ENCODE measurements around the gene PFDN6.

PFDN6 gene

DNA sequence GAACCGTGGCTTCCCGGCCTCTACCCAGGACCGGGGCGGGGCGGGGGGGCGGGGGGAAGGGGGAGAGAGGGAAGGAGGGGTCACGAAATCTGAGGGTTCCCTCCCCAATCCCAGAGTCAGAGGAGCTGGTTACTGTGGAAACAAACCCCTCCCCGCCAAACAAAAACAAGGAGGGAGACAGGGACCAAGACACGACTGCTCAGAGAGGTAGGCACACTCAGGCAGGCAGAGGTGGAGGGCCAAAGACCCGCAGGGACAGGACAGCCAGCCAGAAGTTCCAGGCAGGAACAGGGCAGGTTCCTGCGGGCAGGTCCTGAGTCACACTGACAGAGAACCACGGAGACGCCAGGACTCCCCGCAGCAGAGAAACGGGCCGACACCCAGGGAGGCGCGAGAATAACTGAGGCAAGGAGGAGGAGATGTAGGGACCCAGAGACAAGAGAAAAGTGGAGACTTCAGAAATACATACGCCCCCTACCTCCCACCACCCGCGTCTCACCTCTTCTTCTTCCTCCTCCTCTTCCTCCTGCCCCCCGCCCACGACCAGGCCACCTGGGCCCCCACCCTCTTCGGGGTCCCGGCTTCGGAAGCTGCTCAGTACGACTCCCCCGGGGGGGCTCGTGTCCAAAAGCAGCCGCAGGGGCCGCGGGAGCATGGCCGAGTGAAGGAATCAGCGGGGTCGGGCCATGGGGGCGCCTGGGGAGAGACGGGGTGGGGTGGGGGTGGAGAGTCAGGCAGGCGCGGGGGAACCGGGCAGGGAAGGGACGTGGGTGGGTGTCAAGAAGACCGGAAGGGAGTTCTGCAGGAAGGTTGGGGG is 8.8 kb downstream of the PFDN6 start:
- peak; percentile 54 for ATAC-seq
- H3K27ac Mint-ChIP-seq, result peak overlapping the region; percentile 94
- no peaks in the 10 kb centered on the region for H3K9me3 Mint-ChIP-seq
- no peaks in the 10 kb centered on the region for H3K27me3 Mint-ChIP-seq
- peaks cover 35% of the 10 kb centered on the region for H3K36me3 Mint-ChIP-seq
- peaks cover 51% of the 10 kb centered on the region for H3K4me1 Mint-ChIP-seq
- H3K4me3 Mint-ChIP-seq, result peak overlapping the region; percentile 99

DNA sequence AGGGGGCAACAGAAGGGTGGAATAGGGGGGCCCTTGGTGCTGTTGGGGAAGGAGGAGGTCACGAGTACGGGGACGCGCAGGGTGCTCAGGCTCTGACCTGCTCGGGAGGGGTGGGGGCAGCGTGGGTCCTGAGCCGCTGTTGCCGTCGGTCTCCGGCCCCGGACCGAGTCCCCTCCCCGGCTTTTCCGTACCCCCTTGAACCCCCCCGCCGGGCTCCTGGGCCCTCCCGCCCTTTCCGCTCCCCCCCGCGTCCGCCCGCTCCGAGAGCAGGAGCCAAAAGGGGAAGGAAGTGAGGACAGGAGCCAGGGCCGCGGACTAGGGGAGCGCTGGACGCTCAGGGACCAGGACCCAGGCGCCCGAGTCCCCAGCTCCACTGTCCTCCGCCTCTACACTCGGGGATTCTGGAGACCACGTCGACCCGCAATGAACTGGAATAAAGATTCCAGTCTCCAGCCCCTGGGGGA is 9.4 kb downstream of the PFDN6 start, which contains the start of gene RGL2:
Gene RGL2, minus strand, starts transcription at position 170 of the 464 bp plus-strand sequence. CDS start 332 bp downstream, outside the sequence.
- H3K36me3 Mint-ChIP-seq, result peaks cover 41% of the 10 kb centered on the region
- peak within 1 kb of the TSS; percentile 94 for H3K27ac Mint-ChIP-seq
- peak within 1 kb of the TSS; percentile 99 for H3K4me3 Mint-ChIP-seq
- no peaks in the 10 kb centered on the region for H3K27me3 Mint-ChIP-seq
- H3K4me1 Mint-ChIP-seq, result peaks cover 56% of the 10 kb centered on the region
- no peaks in the 10 kb centered on the region for H3K9me3 Mint-ChIP-seq
- ATAC-seq, result peak; percentile 67

DNA sequence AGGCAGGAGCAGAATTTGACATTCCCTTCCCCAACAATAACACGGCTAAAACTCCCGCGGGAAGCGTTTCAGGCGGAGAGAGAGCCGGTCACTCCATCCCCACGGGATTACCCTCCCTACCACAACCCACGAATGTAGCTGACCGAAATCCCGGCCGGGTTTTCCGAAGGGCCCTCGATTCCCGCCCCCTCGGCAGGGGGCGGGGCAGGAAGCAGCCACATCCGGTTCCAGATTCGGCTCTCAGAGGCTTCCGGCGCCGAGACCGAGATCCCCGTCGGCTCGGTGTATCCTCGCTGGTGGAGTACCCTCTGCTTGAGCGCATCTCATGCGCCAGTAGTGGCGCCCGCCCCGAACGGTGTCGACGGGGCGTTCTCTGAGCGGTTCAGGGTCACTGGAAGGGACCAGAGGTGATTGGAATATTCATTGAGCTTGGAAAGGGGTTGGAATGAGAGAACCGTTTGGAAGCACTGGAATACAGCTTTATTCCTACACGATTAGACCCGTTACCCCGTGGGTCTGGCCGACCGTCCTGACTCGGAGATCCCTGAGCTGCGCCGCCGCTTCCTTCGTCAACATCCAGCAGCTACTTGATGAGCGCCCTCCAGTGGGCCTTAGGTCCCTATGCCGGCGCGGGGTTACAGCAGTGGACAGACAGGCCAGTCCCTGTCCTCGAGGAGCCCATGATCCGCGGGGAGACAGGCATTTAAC is 10.0 kb downstream of the PFDN6 start:
- peak; percentile 87 for ATAC-seq
- H3K27me3 Mint-ChIP-seq, result no peaks in the 10 kb centered on the region
- H3K27ac Mint-ChIP-seq, result peak overlapping the region; percentile 94
- peak overlapping the region; percentile 99 for H3K4me3 Mint-ChIP-seq
- H3K4me1 Mint-ChIP-seq, result peaks cover 62% of the 10 kb centered on the region
- H3K9me3 Mint-ChIP-seq, result no peaks in the 10 kb centered on the region
- H3K36me3 Mint-ChIP-seq, result peaks cover 46% of the 10 kb centered on the region

DNA sequence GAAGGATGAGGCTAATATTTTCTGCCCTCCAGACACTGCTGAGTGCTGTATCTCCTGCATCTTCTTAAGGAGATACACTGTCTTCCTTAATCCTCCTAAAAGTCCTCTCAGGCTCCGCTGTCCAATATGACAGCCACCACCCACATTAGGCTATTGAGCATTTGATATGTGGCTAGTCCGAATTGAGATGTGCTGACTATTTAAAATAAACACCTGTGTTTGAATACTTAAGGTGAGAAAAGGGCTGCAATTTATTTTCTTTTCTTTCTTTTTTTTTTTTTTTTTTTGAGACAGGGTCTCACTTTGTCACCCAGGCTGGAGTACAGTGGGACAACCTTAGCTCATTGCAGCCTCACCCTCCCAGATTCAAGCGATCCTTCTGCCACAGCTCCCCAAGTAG is 12.5 kb downstream of the PFDN6 start:
- Mint-ChIP-seq H3K36me3 (peaks cover 60% of the 10 kb centered on the region), H3K4me3 (no peak overlapping the region), H3K9me3 (no peaks in the 10 kb centered on the region), H3K4me1 (peaks cover 80% of the 10 kb centered on the region), H3K27ac (peak overlapping the region; percentile 15), H3K27me3 (no peaks in the 10 kb centered on the region)
- no peak for ATAC-seq

DNA sequence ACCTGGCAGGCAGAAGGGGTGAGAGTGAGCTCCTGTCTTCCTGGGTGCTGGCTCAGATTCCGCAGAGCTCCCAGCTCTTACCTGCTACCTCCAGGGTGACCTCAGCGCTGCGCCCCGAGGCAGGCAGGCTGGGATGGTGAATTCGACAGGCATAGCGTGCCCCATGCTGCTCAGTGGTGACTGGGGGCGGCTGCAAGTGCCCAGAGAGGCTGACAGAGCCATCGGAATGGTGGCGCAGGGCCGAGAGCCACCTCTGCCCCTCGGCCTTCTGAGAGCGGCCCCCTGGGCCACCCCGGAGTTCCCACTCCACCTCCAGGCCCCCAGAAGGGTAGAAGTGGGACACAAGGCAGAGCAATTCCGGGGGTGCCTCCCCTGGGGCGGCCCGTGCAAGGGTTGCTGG is 14.8 kb downstream of the PFDN6 start:
- Mint-ChIP-seq H3K9me3 (no peaks in the 10 kb centered on the region), H3K36me3 (peaks cover 67% of the 10 kb centered on the region), H3K27me3 (no peaks in the 10 kb centered on the region), H3K4me3 (no peak overlapping the region), H3K27ac (peak overlapping the region; percentile 62), H3K4me1 (peaks cover 71% of the 10 kb centered on the region)
- ATAC-seq, result no peak

DNA sequence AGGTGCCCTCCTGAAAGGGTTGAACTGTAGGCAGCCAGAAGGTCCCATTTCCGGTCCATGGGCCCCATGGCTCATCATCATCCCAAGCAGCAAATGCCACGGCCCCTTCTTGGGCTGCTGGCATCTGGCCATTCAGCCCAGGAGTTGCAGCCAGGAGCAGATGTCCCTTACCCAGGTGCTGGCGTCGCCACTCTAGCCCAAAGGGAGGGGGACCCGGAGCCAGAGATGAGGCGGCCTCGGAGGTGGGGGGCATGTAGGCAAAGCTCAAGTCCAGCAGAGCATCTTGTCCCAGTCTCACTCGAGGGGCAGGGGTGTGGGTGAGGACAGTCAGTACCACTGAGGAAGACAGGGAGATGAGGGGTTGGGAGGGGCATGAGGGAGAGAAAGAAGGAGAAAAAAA is 15.7 kb downstream of the PFDN6 start:
- Mint-ChIP-seq H3K27ac (peak overlapping the region; percentile 62), H3K4me1 (peaks cover 65% of the 10 kb centered on the region), H3K4me3 (no peak overlapping the region), H3K9me3 (no peaks in the 10 kb centered on the region), H3K27me3 (no peaks in the 10 kb centered on the region), H3K36me3 (peaks cover 60% of the 10 kb centered on the region)
- ATAC-seq, result no peak

DNA sequence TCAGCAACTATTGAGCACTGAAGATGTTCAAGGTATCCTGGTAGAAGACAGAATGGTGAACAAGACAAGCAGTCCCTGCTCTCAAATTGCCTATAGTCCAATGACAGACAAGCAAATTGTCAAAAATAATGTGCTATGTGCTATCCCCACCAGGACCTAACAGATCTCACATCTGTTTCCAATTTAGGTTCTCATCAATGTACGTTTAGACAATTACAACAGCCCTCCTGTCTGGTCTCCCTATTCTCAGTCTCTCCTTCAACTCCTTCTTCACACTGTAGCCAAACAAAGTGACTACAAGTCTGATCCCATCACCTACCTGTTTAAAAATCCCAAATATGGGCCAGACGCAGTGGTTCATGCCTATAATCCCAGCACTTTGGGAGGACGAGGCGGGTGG is 17.0 kb downstream of the PFDN6 start:
- no peaks in the 10 kb centered on the region for H3K9me3 Mint-ChIP-seq
- peak overlapping the region; percentile 62 for H3K27ac Mint-ChIP-seq
- ATAC-seq, result no peak
- peaks cover 53% of the 10 kb centered on the region for H3K36me3 Mint-ChIP-seq
- no peak overlapping the region for H3K4me3 Mint-ChIP-seq
- no peaks in the 10 kb centered on the region for H3K27me3 Mint-ChIP-seq
- peaks cover 64% of the 10 kb centered on the region for H3K4me1 Mint-ChIP-seq

DNA sequence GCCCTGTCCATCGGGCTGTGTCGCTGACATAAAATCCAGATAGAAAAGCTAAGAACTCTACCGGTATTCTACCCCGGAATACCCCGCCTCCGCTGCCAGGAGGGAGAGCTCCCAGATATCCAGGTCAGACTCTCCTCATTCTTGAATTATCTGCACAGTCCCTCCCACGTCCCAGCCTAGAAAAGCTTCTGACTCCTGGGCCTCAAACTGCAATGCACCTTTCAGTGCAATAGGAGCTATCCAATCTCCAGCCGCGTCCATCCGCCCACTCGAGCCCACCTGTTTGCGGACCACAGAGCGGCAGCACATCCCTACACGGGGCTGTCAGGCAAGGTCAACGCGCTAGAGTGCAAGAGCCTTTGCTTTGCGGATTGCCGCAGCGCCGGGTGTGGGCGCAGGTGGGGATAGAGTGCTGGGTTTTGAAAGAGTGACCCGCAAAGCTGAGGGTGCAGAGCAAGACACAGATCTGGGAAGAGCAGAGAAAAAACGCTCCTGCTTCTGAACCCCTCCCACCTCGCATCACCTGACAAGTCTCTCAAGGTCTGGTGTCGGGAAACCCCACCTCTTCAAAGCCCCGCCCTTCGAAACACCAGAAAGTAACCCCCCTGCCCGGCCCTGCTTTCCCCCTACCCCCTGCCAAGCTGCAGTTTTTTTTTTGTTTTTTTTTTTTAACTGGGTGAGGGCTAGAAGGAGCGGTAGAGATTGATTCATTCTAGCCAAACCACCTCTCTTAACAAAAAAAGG is 23.1 kb downstream of the PFDN6 start:
- Mint-ChIP-seq H3K27ac (peak overlapping the region; percentile 97), H3K4me1 (peaks cover 71% of the 10 kb centered on the region), H3K27me3 (no peaks in the 10 kb centered on the region), H3K9me3 (no peaks in the 10 kb centered on the region), H3K36me3 (peaks cover 43% of the 10 kb centered on the region), H3K4me3 (peak overlapping the region; percentile 100)
- peak; percentile 61 for ATAC-seq

DNA sequence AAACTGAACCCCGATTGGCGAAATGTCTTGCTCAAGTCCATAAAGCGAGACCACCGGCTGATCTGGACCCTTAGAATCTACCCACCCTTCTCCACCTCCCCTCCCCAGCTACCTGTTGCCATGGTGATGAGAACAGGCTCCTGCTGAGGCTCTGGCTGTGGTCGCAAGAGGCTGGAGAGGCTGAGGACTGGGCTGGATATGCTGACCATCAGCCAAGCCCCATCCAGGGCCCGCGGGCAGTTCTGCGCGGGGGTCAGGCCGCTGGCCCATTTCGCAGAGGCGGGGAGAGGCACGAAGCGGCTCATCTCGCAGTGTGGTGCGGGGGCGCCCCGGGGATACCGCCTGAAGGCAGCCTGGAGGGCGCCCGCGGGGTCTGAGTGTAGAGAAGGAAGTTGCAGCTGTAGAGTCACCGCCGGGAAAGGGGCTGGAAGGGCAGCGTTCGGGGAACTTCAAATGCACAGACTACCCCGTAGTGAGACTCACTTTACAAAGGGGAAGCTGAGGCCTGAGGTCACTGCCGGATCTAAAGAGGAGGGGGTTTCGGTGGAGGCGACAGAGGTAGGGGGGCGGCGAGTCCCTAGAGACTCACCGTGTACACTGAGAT is 23.8 kb downstream of the PFDN6 start:
- no peaks in the 10 kb centered on the region for H3K27me3 Mint-ChIP-seq
- peaks cover 75% of the 10 kb centered on the region for H3K4me1 Mint-ChIP-seq
- H3K36me3 Mint-ChIP-seq, result peaks cover 47% of the 10 kb centered on the region
- peak overlapping the region; percentile 97 for H3K27ac Mint-ChIP-seq
- H3K4me3 Mint-ChIP-seq, result peak overlapping the region; percentile 100
- H3K9me3 Mint-ChIP-seq, result no peaks in the 10 kb centered on the region
- peak; percentile 35 for ATAC-seq

DNA sequence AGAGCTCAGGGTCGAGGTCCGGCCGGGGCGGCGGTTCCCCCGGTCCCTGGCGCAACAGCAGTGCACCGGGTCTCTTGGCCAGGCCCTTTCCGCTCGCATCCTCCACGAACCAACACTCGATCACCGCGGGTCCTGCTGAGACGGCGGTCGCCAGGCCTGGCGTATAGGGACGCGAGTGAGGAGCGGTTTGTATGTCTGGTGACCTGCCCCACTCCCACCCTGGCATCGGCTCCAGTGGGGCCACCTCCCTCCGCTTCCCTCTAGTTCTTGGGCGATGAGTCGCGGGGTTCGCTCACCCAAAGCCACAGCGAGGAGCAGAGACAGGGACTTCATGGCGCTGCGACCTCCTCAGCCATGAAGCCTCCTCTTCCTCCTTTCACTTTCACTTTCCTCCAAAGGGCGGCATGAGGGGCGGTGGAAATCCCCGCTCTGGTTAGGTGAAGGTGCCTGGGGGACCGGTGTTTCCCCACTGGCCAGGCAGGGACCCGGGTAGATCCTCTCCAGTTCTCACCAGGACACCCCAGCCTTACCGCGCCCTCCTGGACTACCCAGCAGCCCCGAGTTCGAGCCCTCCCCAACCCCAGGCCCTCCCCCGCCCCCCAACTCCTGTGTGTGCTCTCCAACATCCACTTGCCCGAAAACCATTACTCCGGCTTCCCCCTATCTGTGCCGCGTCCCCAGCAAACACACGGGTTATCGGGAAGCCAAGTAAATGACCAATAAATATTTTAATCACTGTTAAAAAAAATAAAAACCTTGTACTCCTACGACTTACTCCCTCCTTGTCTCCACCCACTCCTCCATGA is 24.5 kb downstream of the PFDN6 start, which contains the start of gene TAPBP:
Gene TAPBP, minus strand, starts transcription at position 370 of the 806 bp plus-strand sequence. Its CDS starts 37 bp downstream, at position 333.
- ATAC-seq, result peak; percentile 75
- peak within 1 kb of the TSS; percentile 97 for H3K27ac Mint-ChIP-seq
- peaks cover 48% of the 10 kb centered on the region for H3K36me3 Mint-ChIP-seq
- H3K9me3 Mint-ChIP-seq, result no peaks in the 10 kb centered on the region
- peaks cover 75% of the 10 kb centered on the region for H3K4me1 Mint-ChIP-seq
- no peaks in the 10 kb centered on the region for H3K27me3 Mint-ChIP-seq
- H3K4me3 Mint-ChIP-seq, result peak within 1 kb of the TSS; percentile 100

DNA sequence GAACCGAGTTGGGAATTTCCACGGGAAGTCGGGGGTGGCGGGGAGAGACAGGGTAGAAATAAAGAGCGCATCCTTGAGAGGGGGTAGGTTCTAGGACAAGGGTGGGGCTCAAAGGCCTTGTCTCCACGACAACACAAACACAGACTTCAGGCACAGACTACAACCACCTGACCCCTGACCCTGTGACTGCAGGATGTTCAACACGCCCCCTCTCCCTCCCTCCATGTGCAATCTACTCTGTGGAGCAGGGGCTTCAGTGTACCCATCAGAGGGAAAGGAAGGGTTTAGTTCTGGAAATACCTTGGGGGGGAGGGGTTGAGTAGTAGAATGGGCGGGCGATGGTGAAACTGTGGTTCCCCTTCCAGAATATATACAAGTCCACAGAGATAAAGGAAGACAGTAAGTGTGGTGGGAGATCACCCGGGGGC is 25.1 kb downstream of the PFDN6 start:
- peak; percentile 63 for ATAC-seq
- peaks cover 79% of the 10 kb centered on the region for H3K4me1 Mint-ChIP-seq
- H3K4me3 Mint-ChIP-seq, result peak overlapping the region; percentile 100
- no peaks in the 10 kb centered on the region for H3K9me3 Mint-ChIP-seq
- no peaks in the 10 kb centered on the region for H3K27me3 Mint-ChIP-seq
- peak overlapping the region; percentile 97 for H3K27ac Mint-ChIP-seq
- peaks cover 55% of the 10 kb centered on the region for H3K36me3 Mint-ChIP-seq

DNA sequence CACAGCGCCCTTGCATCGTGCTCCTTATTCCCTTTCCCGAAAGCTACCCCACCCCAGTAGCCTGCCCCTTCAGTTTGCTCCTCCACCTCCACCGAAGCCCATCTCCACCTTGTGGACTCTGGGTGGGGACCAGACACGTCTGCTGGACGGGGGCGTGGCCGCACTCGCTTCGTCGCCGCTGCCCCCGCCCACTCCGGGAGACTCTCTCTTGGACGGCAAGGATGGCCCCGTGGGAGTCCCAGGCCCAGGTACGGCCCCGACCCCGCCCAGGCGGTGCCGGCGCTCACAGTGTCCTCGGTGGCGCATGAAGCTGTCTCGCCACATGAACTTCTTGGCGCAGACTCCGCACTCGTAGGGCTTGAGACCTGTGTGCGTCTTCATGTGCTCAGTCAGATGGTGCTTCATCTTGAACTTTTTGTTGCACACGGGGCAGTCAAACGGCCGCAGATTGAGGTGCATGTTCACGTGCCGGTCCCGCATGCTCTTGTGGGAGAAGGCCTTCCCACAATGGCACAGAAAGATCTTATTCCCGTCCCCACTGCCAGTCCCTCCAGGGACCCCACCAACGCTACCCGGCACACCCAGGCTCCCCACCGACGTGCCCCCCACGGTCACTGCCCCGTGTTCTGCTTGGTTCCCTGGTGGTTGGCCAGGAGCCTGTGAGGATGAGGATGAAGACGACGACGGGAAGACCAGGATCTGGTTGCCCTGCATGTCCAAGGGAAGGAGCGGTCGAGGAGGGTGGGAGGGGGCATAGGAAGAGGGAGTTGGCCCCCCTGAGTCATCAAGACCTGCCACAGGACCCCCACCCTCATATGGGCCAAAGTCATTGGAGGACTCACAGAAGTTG is 25.8 kb downstream of the PFDN6 start:
- Mint-ChIP-seq H3K27me3 (no peaks in the 10 kb centered on the region), H3K9me3 (no peaks in the 10 kb centered on the region), H3K4me3 (peak overlapping the region; percentile 100), H3K36me3 (peaks cover 58% of the 10 kb centered on the region), H3K4me1 (peaks cover 83% of the 10 kb centered on the region), H3K27ac (peak overlapping the region; percentile 97)
- ATAC-seq, result peak; percentile 0
